HCT116 (cell line): Measurements from ENCODE around the gene TLL2. TPM values are rescaled to one million over a fixed set of nuclear protein-coding genes. Genes with fewer than 3 reads are reported as not detected.

ENCODE experiments used
- ATAC-seq: fragments of 200-7000 bp; cut with Tn5 transposase; 2 replicates; pipeline ENCODE4 v1.9.1; 2020; ENCODE audit warnings: mild to moderate bottlenecking, moderate library complexity
- BruUV-seq: library from RNA; stranded (reverse); fragments of 400-500 nt; replicated peaks from 2 replicates; lab custom pipeline; 2021; lab: Mats Ljungman, UMichigan
- CTCF ChIA-PET: fragments of 300-600 bp; sonication (Branson Sonifier 250); formaldehyde crosslinking; loops from one replicate; lab custom pipeline; 2021; ENCODE audit warnings: antibody characterized with exemption; lab: Charles Lee
- POLR2A ChIA-PET: fragments of 300-600, 350-600 bp; sonication (Branson Sonifier 250); formaldehyde crosslinking; loops from one replicate; lab custom pipeline; 2021; ENCODE audit warnings: antibody characterized with exemption; lab: Charles Lee
- RAD21 ChIA-PET, 2 experiments: fragments of 300-600 bp; sonication (Branson Sonifier 250); formaldehyde crosslinking; loops; one replicate each; lab custom pipeline; 2023; ENCODE audit warnings: low total read pairs in 2 of 2; ENCODE audit not compliant: uncharacterized antibody in 2 of 2, unreplicated experiment in 2 of 2, low non-redundant PET in 1 of 2; lab: Charles Lee
- DNase-seq: peaks from one replicate; pipeline ENCODE4 v3.0.0-alpha.2; 2010; ENCODE audit warnings: low read depth, low spot score
- H2AFZ ChIP-seq: fragments of 200-600 bp; shearing (Covaris generic), sonication (generic); 2 replicates; pipeline ENCODE4 v1.6.1; 2017; ENCODE audit warnings: low read depth, mixed run types, mixed read lengths, antibody characterized with exemption, low read length; ENCODE audit not compliant: poor library complexity, severe bottlenecking
- H3K27ac ChIP-seq: 2 replicates; pipeline ENCODE4 v1.5.1; 2012; ENCODE audit warnings: low read depth, low read length
- H3K27me3 ChIP-seq: fragments of 200-600 bp; sonication (generic); 2 replicates; pipeline ENCODE4 v1.6.1; 2016; ENCODE audit warnings: mixed run types, low read length, mixed read lengths; ENCODE audit not compliant: insufficient read depth
- H3K36me3 ChIP-seq, 2 experiments: fragments of 200-500 bp in 1 of 2; fragments of 200-600 bp in 1 of 2; sonication (Bioruptor generic) in 1 of 2; sonication (generic) in 1 of 2; 2 replicates each; pipeline versions ENCODE4 v1.5.1 to v1.6.1; 2014 to 2016; ENCODE audit warnings: low read length in 2 of 2, inconsistent platforms in 1 of 2, mixed read lengths in 1 of 2, mixed run types in 1 of 2; ENCODE audit not compliant: insufficient read depth in 2 of 2, control insufficient read depth in 1 of 2
- H3K4me1 ChIP-seq, 2 experiments: fragments of 200-600 bp in 1 of 2; sonication (generic) in 1 of 2; 2 replicates each; pipeline versions ENCODE4 v1.5.1 to v1.6.1; 2012 to 2017; ENCODE audit warnings: low read length in 2 of 2, inconsistent platforms in 1 of 2, mild to moderate bottlenecking in 1 of 2, mixed read lengths in 1 of 2, mixed run types in 1 of 2, moderate library complexity in 1 of 2; ENCODE audit not compliant: insufficient read depth in 2 of 2, control insufficient read depth in 1 of 2
- H3K4me2 ChIP-seq: fragments of 200-600 bp; sonication (generic); 2 replicates; pipeline ENCODE4 v1.6.1; 2017; ENCODE audit warnings: mixed run types, low read length, mixed read lengths
- H3K4me3 ChIP-seq, 2 experiments: fragments of 200-600 bp in 1 of 2; sonication (generic) in 1 of 2; replicated peaks in 1 of 2; 2 replicates each; pipeline ENCODE4 v1.5.1; 2011 to 2016; ENCODE audit warnings: low read length in 2 of 2, control low read depth in 1 of 2, low read depth in 1 of 2, mild to moderate bottlenecking in 1 of 2, mixed read lengths in 1 of 2, mixed run types in 1 of 2
- H3K79me2 ChIP-seq: fragments of 200-600 bp; sonication (generic); 2 replicates; pipeline ENCODE4 v1.6.1; 2017; ENCODE audit warnings: mild to moderate bottlenecking, mixed run types, low read length, moderate library complexity, mixed read lengths; ENCODE audit not compliant: insufficient read depth
- H3K9ac ChIP-seq: fragments of 200-600 bp; sonication (generic); 2 replicates; pipeline ENCODE4 v1.6.1; 2016; ENCODE audit warnings: low read length, mixed read lengths
- H3K9me2 ChIP-seq: fragments of 200-600 bp; sonication (generic), shearing (Covaris generic); 2 replicates; pipeline ENCODE4 v1.6.1; 2017; ENCODE audit warnings: mixed run types, mild to moderate bottlenecking, moderate library complexity; ENCODE audit not compliant: insufficient read depth
- H3K9me3 ChIP-seq, 2 experiments: fragments of 200-500 bp in 1 of 2; fragments of 200-600 bp in 1 of 2; sonication (Bioruptor generic) in 1 of 2; sonication (generic) in 1 of 2; 2 replicates each; pipeline ENCODE4 v1.6.1; 2014 to 2017; ENCODE audit warnings: low read length in 2 of 2, mixed read lengths in 2 of 2, inconsistent platforms in 1 of 2, low read depth in 1 of 2, mild to moderate bottlenecking in 1 of 2, mixed run types in 1 of 2, moderate library complexity in 1 of 2; ENCODE audit not compliant: control insufficient read depth in 1 of 2, insufficient read depth in 1 of 2
- H4K20me1 ChIP-seq: fragments of 200-600 bp; sonication (generic), shearing (Covaris generic); 2 replicates; pipeline ENCODE4 v1.6.1; 2017; ENCODE audit warnings: mixed run types, mild to moderate bottlenecking, moderate library complexity; ENCODE audit not compliant: insufficient read depth
- EGR1 ChIP-seq: IDR thresholded peaks from 2 replicates; pipeline ENCODE4 v1.6.1; 2012; ENCODE audit warnings: low read depth
- ELF1 ChIP-seq: IDR thresholded peaks from 2 replicates; pipeline ENCODE4 v1.6.1; 2012; ENCODE audit warnings: low read depth, borderline replicate concordance
- EZH2 ChIP-seq: fragments of 200-600 bp; sonication (generic); IDR thresholded peaks from 2 replicates; pipeline ENCODE4 v1.6.1; 2017; ENCODE audit warnings: antibody characterized with exemption, mixed run types
- EZH2phosphoT487 ChIP-seq: fragments of 200-600 bp; IDR thresholded peaks from 2 replicates; pipeline ENCODE4 v1.6.1; 2018; ENCODE audit warnings: antibody characterized with exemption, borderline replicate concordance
- FOSL1 ChIP-seq: IDR thresholded peaks from 2 replicates; pipeline ENCODE4 v1.6.1; 2012; ENCODE audit warnings: low read depth
- JUND ChIP-seq: IDR thresholded peaks from 2 replicates; pipeline ENCODE4 v1.6.1; 2012
- POLR2A ChIP-seq: IDR thresholded peaks from 2 replicates; pipeline ENCODE4 v1.7.0; 2011; ENCODE audit warnings: borderline replicate concordance; ENCODE audit not compliant: insufficient read depth, insufficient read length; ENCODE audit errors: extremely low read depth
- RAD21 ChIP-seq: IDR thresholded peaks from 2 replicates; pipeline ENCODE4 v1.6.1; 2012; ENCODE audit warnings: low read depth, mild to moderate bottlenecking
- SP1 ChIP-seq: IDR thresholded peaks from 2 replicates; pipeline ENCODE4 v1.6.1; 2012; ENCODE audit warnings: low read depth
- SRF ChIP-seq: IDR thresholded peaks from 2 replicates; pipeline ENCODE4 v1.6.1; 2012; ENCODE audit warnings: low read depth
- TCF7L2 ChIP-seq: IDR thresholded peaks from 2 replicates; pipeline ENCODE4 v1.7.0; 2011; ENCODE audit warnings: borderline replicate concordance, inconsistent platforms; ENCODE audit not compliant: insufficient read depth, insufficient read length; ENCODE audit errors: extremely low read depth
- YY1 ChIP-seq: IDR thresholded peaks from 2 replicates; pipeline ENCODE4 v1.6.1; 2011; ENCODE audit warnings: low read length, low read depth, moderate library complexity, mild to moderate bottlenecking; ENCODE audit not compliant: insufficient replicate concordance; ENCODE audit errors: extremely low read depth
- ZFX ChIP-seq: fragments of 450-650 bp; IDR thresholded peaks from 2 replicates; pipeline ENCODE4 v1.6.1; 2017
- ZNF274 ChIP-seq: fragments of 200-500 bp; sonication (Bioruptor generic); IDR thresholded peaks from 2 replicates; pipeline ENCODE4 v1.6.1; 2014; ENCODE audit warnings: mild to moderate bottlenecking, low read depth, low read length, inconsistent platforms
- intact Hi-C: fragments of 100-400 bp; cut with micrococcal nuclease; formaldehyde crosslinking; loops from 2 replicates; pipeline ENCODE4 v1.10.0; 2022
- total RNA-seq: library from RNA; stranded (reverse); gene quantifications from one replicate; pipeline ENCODE4 v1.2.1, GENCODE V29; 2021; ENCODE audit not compliant: unreplicated experiment
- TF ChIP-seq, protein P1 (sequence below): IDR thresholded peaks from 2 replicates; pipeline ENCODE4 v1.6.1; 2012
- TF ChIP-seq, protein P2 (sequence below), 3 experiments: fragments of 200-600 bp in 1 of 3; sonication (generic) in 1 of 3; IDR thresholded peaks in 2 of 3; conservative IDR thresholded peaks in 1 of 3; 2 replicates each; pipeline ENCODE4 v1.5.1; 2012 to 2017; ENCODE audit warnings: low read depth in 2 of 3, low read length in 2 of 3, antibody characterized with exemption in 1 of 3, borderline replicate concordance in 1 of 3, control low read depth in 1 of 3, mild to moderate bottlenecking in 1 of 3, mixed read lengths in 1 of 3, mixed run types in 1 of 3, moderate library complexity in 1 of 3; ENCODE audit not compliant: insufficient read depth in 1 of 3
- TF ChIP-seq, protein P3 (sequence below): IDR thresholded peaks from 2 replicates; pipeline ENCODE4 v1.6.1; 2011; ENCODE audit warnings: mild to moderate bottlenecking, low read length, moderate library complexity; ENCODE audit not compliant: insufficient replicate concordance; ENCODE audit errors: extremely low read depth

TLL2 gene
- total RNA-seq, 1 experiment from 2014 or later, result 1.3 TPM

DNA sequence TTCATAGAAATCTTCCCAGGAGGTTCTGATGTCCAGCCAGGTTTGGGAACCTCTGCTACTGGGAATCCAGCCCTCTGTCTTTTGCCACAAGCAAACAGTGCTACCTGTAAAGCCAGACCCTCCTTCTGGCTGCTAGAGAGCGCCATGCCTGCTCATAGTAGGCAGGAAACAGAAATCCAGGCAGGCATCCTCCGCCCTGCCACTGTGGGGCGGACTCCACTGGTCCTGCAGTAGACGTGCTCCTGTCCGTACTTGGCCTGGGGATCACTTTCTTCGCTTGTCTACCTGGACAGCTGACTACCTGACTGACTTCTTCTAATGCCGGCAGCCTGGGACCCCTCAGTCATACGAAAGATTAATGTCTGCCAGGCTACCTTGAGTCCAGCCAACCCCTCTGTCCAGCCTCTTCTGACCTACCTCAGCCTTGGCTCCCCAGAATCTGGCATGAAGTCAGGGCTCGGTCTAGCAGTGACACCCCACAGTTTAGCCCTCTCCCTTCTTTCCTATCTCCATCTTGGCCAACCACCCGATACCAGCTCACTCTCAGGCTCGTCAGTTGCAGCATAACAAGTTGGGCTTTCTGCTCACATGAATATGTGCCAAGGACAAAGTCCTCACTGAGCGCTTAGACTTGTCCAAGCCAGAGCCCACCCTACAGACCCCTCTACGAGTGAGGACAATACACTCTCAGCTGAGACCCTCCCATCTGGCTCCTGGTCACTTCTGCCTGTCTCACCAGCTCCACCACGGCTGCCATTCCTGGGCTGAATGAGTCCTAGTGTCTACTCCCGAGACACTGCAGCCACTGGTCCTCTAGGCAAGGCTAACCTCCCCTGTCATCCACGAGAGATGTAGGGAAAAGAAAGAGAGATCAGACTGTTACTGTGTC is 111.1 kb downstream of the TLL2 start:
- CTCF ChIA-PET, result no interaction called here
- POLR2A ChIA-PET, result no interaction called here
- H3K27ac ChIP-seq, result no peak overlapping the region
- no peak overlapping the region for H3K4me2 ChIP-seq
- ATAC-seq, result no peak; the same call in 1 of the 2 replicates
- no peak for DNase-seq
- H3K9me2 ChIP-seq, result no peaks in the 10 kb centered on the region
- H3K27me3 ChIP-seq, result peaks cover 36% of the 10 kb centered on the region
- no peak overlapping the region for H3K4me3 ChIP-seq
- no peak overlapping the region for H3K9ac ChIP-seq
- H4K20me1 ChIP-seq, result no peaks in the 10 kb centered on the region
- TF ChIP-seq EGR1 (no peak), POLR2A (no peak), YY1 (no peak), SP1 (no peak), FOSL1 (no peak), ZNF274 (no peak), TCF7L2 (no peak), RAD21 (no peak), EZH2 (no peak), ZFX (no peak), EZH2phosphoT487 (no peak), JUND (no peak), SRF (no peak), ELF1 (no peak)
- TF ChIP-seq, protein P1, sequence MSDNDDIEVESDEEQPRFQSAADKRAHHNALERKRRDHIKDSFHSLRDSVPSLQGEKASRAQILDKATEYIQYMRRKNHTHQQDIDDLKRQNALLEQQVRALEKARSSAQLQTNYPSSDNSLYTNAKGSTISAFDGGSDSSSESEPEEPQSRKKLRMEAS, result no peak
- TF ChIP-seq, protein P2, sequence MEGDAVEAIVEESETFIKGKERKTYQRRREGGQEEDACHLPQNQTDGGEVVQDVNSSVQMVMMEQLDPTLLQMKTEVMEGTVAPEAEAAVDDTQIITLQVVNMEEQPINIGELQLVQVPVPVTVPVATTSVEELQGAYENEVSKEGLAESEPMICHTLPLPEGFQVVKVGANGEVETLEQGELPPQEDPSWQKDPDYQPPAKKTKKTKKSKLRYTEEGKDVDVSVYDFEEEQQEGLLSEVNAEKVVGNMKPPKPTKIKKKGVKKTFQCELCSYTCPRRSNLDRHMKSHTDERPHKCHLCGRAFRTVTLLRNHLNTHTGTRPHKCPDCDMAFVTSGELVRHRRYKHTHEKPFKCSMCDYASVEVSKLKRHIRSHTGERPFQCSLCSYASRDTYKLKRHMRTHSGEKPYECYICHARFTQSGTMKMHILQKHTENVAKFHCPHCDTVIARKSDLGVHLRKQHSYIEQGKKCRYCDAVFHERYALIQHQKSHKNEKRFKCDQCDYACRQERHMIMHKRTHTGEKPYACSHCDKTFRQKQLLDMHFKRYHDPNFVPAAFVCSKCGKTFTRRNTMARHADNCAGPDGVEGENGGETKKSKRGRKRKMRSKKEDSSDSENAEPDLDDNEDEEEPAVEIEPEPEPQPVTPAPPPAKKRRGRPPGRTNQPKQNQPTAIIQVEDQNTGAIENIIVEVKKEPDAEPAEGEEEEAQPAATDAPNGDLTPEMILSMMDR (IDR thresholded peaks at IDR 0.05 in 2 of 3, conservative IDR thresholded peaks at IDR 0.05 in 1 of 3; ENCODE audit: borderline replicate concordance in 1 of 3, insufficient read depth in 1 of 3, low read depth in 2 of 3, low read length in 2 of 3), result no peak
- TF ChIP-seq, protein P3, sequence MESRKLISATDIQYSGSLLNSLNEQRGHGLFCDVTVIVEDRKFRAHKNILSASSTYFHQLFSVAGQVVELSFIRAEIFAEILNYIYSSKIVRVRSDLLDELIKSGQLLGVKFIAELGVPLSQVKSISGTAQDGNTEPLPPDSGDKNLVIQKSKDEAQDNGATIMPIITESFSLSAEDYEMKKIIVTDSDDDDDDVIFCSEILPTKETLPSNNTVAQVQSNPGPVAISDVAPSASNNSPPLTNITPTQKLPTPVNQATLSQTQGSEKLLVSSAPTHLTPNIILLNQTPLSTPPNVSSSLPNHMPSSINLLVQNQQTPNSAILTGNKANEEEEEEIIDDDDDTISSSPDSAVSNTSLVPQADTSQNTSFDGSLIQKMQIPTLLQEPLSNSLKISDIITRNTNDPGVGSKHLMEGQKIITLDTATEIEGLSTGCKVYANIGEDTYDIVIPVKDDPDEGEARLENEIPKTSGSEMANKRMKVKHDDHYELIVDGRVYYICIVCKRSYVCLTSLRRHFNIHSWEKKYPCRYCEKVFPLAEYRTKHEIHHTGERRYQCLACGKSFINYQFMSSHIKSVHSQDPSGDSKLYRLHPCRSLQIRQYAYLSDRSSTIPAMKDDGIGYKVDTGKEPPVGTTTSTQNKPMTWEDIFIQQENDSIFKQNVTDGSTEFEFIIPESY, result no peak
- H3K4me1 ChIP-seq, result no peaks in the 10 kb centered on the region
- no peaks in the 10 kb centered on the region for H3K79me2 ChIP-seq
- H2AFZ ChIP-seq, result no peak overlapping the region
- no peaks in the 10 kb centered on the region for H3K36me3 ChIP-seq
- no peaks in the 10 kb centered on the region for H3K9me3 ChIP-seq
- RAD21 ChIA-PET, result no interaction called here
- BruUV-seq, result no TSS peak
- intact Hi-C loops, result no loop called here
